AG08396 (cell line): Measurements from ENCODE around the gene ZNF813.

ENCODE experiments used
- DNase-seq: peaks from one replicate; pipeline ENCODE4 v3.0.0; 2012; ENCODE audit warnings: low spot score, mixed read lengths

Gene ZNF813

GRCh38 chr19:53520547-53521372 lies 53.2 kb downstream of the ZNF813 start:
- DNase-seq: peak; percentile 94

GRCh38 chr19:53521373-53522202 lies 54.1 kb downstream of the ZNF813 start:
- DNase-seq: no peak

- DNase-seq: no peak
Observed at GRCh38 chr19:53525922-53526321, 58.4 kb downstream of the ZNF813 start.

- DNase-seq: no peak
Observed at GRCh38 chr19:53530622-53531021, 63.1 kb downstream of the ZNF813 start.

GRCh38 chr19:53531457-53531856 lies 63.9 kb downstream of the ZNF813 start:
- no peak for DNase-seq

GRCh38 chr19:53532362-53532761 lies 64.8 kb downstream of the ZNF813 start:
- no peak for DNase-seq

GRCh38 chr19:53536225-53536548 lies 68.7 kb downstream of the ZNF813 start:
- DNase-seq: no peak

- no peak for DNase-seq
Observed at GRCh38 chr19:53537121-53537520, 69.6 kb downstream of the ZNF813 start.

- peak; percentile 87 for DNase-seq
Observed at GRCh38 chr19:53537521-53538377, 70.2 kb downstream of the ZNF813 start, which contains the start of gene ZNF331. ZNF331 (plus strand) TSS chr19:53538145; CDS start chr19:53569377, 31,232 bp downstream.

- DNase-seq: no peak
Observed at GRCh38 chr19:53538378-53539109, 71.0 kb downstream of the ZNF813 start.

GRCh38 chr19:53540091-53540490 lies 72.6 kb downstream of the ZNF813 start:
- DNase-seq: no peak

GRCh38 chr19:53541971-53542370 lies 74.4 kb downstream of the ZNF813 start:
- DNase-seq: no peak

- DNase-seq: peak; percentile 64
Observed at GRCh38 chr19:53545271-53546065, 77.9 kb downstream of the ZNF813 start.
